ENCODE results near the gene ZNF384. TPM values are rescaled to one million over a fixed set of nuclear protein-coding genes. Genes with fewer than 3 reads are reported as not detected.

The ZNF384 gene
- total and polyA plus RNA-seq, 2 experiments from 2014 or later: 20.5 to 35.9 TPM

DNA sequence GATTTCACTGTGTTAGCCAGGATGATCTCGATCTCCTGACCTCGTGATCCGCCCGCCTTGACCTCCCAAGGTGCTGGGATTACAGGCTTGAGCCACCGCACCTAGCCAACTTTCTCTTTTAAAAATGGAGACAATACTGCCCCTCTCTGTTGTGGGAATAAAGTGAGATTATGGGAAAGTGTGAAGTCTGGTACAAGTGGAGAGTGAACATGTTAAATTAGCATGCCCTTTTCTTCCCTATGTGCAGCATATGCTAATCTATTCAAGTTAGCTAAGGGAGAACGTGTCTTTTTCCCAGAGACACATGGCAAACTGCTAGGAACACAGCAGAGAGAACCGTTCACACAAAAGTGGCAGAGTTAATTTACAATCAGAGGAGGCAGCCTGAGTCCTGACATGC lies 36.2 kb upstream of the ZNF384 start:
- peak overlapping the region; percentile 96; the same call in 1 of the 2 replicates for H3K4me2 ChIP-seq

More for the DNA sequence above, 36.2 kb upstream of the ZNF384 start:
- ATAC-seq: no peak
- H3K36me3 ChIP-seq (ENCODE audit: insufficient read depth): peaks cover 14% of the 10 kb centered on the region; the same call in 1 of the 2 replicates
- H3K27me3 ChIP-seq (ENCODE audit: insufficient read depth): no peaks in the 10 kb centered on the region
- H3K79me2 ChIP-seq (replicated peaks; ENCODE audit: insufficient read depth): peaks cover 12% of the 10 kb centered on the region; the same call in 1 of the 2 replicates
- H4K20me1 ChIP-seq (replicated peaks; ENCODE audit: insufficient read depth): no peaks in the 10 kb centered on the region
- no peak overlapping the region for H3K27ac ChIP-seq (ENCODE audit: low read depth)
- no peak for DNase-seq (ENCODE audit: low spot score)
- Mint-ChIP-seq H3K4me3 (peak overlapping the region; percentile 84), H3K4me1 (peaks cover 12% of the 10 kb centered on the region), H3K27me3 (ENCODE audit: insufficient read depth, low read depth, poor library complexity) (peaks cover 14% of the 10 kb centered on the region), H3K36me3 (ENCODE audit: low read depth) (peaks cover 26% of the 10 kb centered on the region), H3K9me3 (no peaks in the 10 kb centered on the region; the same call in 2 of the 3 replicates), H3K27ac (no peak overlapping the region)
- no peak overlapping the region for H3K4me3 ChIP-seq
- H3K9me2 ChIP-seq (ENCODE audit: insufficient read depth): no peaks in the 10 kb centered on the region
- H2AFZ ChIP-seq: no peak overlapping the region
- TF ChIP-seq POLR2AphosphoS5 (IDR thresholded peaks at IDR 0.05; ENCODE audit: low read depth): no peak
- no peak for TF ChIP-seq JUNB (IDR thresholded peaks at IDR 0.05; ENCODE audit: unreplicated experiment)
- TF ChIP-seq CREB1 (CRISPR knock-in tag; IDR thresholded peaks at IDR 0.05; ENCODE audit: low read depth): no peak
- TF ChIP-seq EZH2phosphoT487 (IDR thresholded peaks at IDR 0.05; ENCODE audit: unreplicated experiment): no peak
- TF ChIP-seq, protein P1, sequence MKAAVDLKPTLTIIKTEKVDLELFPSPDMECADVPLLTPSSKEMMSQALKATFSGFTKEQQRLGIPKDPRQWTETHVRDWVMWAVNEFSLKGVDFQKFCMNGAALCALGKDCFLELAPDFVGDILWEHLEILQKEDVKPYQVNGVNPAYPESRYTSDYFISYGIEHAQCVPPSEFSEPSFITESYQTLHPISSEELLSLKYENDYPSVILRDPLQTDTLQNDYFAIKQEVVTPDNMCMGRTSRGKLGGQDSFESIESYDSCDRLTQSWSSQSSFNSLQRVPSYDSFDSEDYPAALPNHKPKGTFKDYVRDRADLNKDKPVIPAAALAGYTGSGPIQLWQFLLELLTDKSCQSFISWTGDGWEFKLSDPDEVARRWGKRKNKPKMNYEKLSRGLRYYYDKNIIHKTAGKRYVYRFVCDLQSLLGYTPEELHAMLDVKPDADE (IDR thresholded peaks at IDR 0.05): no peak
- TF ChIP-seq, protein P2, sequence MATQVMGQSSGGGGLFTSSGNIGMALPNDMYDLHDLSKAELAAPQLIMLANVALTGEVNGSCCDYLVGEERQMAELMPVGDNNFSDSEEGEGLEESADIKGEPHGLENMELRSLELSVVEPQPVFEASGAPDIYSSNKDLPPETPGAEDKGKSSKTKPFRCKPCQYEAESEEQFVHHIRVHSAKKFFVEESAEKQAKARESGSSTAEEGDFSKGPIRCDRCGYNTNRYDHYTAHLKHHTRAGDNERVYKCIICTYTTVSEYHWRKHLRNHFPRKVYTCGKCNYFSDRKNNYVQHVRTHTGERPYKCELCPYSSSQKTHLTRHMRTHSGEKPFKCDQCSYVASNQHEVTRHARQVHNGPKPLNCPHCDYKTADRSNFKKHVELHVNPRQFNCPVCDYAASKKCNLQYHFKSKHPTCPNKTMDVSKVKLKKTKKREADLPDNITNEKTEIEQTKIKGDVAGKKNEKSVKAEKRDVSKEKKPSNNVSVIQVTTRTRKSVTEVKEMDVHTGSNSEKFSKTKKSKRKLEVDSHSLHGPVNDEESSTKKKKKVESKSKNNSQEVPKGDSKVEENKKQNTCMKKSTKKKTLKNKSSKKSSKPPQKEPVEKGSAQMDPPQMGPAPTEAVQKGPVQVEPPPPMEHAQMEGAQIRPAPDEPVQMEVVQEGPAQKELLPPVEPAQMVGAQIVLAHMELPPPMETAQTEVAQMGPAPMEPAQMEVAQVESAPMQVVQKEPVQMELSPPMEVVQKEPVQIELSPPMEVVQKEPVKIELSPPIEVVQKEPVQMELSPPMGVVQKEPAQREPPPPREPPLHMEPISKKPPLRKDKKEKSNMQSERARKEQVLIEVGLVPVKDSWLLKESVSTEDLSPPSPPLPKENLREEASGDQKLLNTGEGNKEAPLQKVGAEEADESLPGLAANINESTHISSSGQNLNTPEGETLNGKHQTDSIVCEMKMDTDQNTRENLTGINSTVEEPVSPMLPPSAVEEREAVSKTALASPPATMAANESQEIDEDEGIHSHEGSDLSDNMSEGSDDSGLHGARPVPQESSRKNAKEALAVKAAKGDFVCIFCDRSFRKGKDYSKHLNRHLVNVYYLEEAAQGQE (IDR thresholded peaks at IDR 0.05; ENCODE audit: unreplicated experiment): no peak
- TF ChIP-seq ZNF331 (CRISPR knock-in tag; IDR thresholded peaks at IDR 0.05; ENCODE audit: low read depth): no peak
- no peak for TF ChIP-seq ZNF114 (CRISPR knock-in tag; IDR thresholded peaks at IDR 0.05)
- TF ChIP-seq, protein P3, sequence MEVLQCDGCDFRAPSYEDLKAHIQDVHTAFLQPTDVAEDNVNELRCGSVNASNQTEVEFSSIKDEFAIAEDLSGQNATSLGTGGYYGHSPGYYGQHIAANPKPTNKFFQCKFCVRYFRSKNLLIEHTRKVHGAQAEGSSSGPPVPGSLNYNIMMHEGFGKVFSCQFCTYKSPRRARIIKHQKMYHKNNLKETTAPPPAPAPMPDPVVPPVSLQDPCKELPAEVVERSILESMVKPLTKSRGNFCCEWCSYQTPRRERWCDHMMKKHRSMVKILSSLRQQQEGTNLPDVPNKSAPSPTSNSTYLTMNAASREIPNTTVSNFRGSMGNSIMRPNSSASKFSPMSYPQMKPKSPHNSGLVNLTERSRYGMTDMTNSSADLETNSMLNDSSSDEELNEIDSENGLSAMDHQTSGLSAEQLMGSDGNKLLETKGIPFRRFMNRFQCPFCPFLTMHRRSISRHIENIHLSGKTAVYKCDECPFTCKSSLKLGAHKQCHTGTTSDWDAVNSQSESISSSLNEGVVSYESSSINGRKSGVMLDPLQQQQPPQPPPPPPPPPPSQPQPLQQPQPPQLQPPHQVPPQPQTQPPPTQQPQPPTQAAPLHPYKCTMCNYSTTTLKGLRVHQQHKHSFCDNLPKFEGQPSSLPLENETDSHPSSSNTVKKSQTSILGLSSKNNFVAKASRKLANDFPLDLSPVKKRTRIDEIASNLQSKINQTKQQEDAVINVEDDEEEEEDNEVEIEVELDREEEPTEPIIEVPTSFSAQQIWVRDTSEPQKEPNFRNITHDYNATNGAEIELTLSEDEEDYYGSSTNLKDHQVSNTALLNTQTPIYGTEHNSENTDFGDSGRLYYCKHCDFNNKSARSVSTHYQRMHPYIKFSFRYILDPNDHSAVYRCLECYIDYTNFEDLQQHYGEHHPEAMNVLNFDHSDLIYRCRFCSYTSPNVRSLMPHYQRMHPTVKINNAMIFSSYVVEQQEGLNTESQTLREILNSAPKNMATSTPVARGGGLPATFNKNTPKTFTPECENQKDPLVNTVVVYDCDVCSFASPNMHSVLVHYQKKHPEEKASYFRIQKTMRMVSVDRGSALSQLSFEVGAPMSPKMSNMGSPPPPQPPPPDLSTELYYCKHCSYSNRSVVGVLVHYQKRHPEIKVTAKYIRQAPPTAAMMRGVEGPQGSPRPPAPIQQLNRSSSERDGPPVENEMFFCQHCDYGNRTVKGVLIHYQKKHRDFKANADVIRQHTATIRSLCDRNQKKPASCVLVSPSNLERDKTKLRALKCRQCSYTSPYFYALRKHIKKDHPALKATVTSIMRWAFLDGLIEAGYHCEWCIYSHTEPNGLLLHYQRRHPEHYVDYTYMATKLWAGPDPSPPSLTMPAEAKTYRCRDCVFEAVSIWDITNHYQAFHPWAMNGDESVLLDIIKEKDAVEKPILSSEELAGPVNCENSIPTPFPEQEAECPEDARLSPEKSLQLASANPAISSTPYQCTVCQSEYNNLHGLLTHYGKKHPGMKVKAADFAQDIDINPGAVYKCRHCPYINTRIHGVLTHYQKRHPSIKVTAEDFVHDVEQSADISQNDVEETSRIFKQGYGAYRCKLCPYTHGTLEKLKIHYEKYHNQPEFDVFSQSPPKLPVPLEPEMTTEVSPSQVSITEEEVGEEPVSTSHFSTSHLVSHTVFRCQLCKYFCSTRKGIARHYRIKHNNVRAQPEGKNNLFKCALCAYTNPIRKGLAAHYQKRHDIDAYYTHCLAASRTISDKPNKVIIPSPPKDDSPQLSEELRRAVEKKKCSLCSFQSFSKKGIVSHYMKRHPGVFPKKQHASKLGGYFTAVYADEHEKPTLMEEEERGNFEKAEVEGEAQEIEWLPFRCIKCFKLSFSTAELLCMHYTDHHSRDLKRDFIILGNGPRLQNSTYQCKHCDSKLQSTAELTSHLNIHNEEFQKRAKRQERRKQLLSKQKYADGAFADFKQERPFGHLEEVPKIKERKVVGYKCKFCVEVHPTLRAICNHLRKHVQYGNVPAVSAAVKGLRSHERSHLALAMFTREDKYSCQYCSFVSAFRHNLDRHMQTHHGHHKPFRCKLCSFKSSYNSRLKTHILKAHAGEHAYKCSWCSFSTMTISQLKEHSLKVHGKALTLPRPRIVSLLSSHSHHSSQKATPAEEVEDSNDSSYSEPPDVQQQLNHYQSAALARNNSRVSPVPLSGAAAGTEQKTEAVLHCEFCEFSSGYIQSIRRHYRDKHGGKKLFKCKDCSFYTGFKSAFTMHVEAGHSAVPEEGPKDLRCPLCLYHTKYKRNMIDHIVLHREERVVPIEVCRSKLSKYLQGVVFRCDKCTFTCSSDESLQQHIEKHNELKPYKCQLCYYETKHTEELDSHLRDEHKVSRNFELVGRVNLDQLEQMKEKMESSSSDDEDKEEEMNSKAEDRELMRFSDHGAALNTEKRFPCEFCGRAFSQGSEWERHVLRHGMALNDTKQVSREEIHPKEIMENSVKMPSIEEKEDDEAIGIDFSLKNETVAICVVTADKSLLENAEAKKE (CRISPR knock-in tag; IDR thresholded peaks at IDR 0.05): no peak
- H3F3A ChIP-seq (replicated peaks; ENCODE audit: low read depth): peaks cover 11% of the 10 kb centered on the region
- H3K4me1 ChIP-seq (ENCODE audit: insufficient read depth): peaks cover 16% of the 10 kb centered on the region

Measured in GM23338 (cell line).